ENCODE results near the gene NIPA2. TPM values are rescaled to one million over a fixed set of nuclear protein-coding genes. Genes with fewer than 3 reads are reported as not detected.

Gene NIPA2
- total and polyA plus RNA-seq, 4 experiments from 2014 or later, result 39.5 to 59.3 (median 46.9) TPM

GRCh38 chr15:22810853-22811338, 27.6 kb upstream of the NIPA2 start:
- DNase-seq, result no peak
- Histone ChIP-seq H3K27me3 (ENCODE audit: insufficient read depth, low read length) (no peaks in the 10 kb centered on the region), H3K27ac (ENCODE audit: low read depth, low read length) (no peak overlapping the region), H3K9me3 (ENCODE audit: control insufficient read depth in 1 of 2, low read length in 2 of 2) (no peaks in the 10 kb centered on the region), H3K36me3 (ENCODE audit: insufficient read depth, low read length) (peaks cover 6% of the 10 kb centered on the region), H3K4me1 (ENCODE audit: insufficient read depth, low read length) (no peaks in the 10 kb centered on the region), H3K4me3 (ENCODE audit: low read length in 2 of 2) (no peak overlapping the region)
- ChIA-PET POLR2A (ENCODE audit: partially characterized antibody) (no interaction called here), CTCF (ENCODE audit: partially characterized antibody) (interaction anchor here (0.6 kb wide), 1 partner anchor 14 kb away, joined by 3 read pairs; no protein-coding TSS in a partner anchor)
- Mint-ChIP-seq H3K36me3 (peaks cover 13 to 34% of the 10 kb centered on the region in 2 donors), H3K4me1 (peaks cover 5 to 14% (median 10%) of the 10 kb centered on the region in 4 donors), H3K27ac (no peak overlapping the region), H3K9me3 (no peaks in the 10 kb centered on the region), H3K27me3 (no peaks in the 10 kb centered on the region), H3K4me3 (no peak overlapping the region)
- intact Hi-C loops (cut with micrococcal nuclease), result no loop called here

DNA sequence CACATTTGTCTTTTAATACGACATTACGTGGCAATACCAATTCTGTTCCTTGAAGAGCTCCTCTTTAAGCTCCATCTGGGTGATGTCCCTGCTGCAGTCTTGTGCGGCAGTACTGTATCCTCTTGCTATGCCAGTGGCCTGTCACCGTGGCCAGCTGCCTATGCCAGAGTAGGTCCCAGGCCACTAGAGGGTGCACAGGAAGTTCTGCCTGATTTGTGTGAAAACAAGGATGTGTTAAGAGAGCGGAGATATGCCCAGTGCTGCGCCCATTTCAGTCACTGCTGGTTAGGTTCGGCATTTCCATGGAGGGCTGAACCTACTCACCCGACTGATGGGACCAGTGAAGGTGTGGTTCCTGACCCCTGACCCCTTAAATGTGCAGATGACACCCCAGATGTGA, 26.8 kb upstream of the NIPA2 start:
- Histone ChIP-seq H3K9me3 (ENCODE audit: control insufficient read depth in 1 of 2, low read length in 2 of 2) (no peaks in the 10 kb centered on the region), H3K27ac (ENCODE audit: low read depth, low read length) (no peak overlapping the region), H3K4me1 (ENCODE audit: insufficient read depth, low read length) (no peaks in the 10 kb centered on the region), H3K27me3 (ENCODE audit: insufficient read depth, low read length) (no peaks in the 10 kb centered on the region), H3K36me3 (ENCODE audit: insufficient read depth, low read length) (peaks cover 6% of the 10 kb centered on the region), H3K4me3 (ENCODE audit: low read length in 2 of 2) (no peak overlapping the region)
- H3K27ac Mint-ChIP-seq, result no peak overlapping the region
- H3K4me3 Mint-ChIP-seq, result no peak overlapping the region
- ChIA-PET POLR2A (ENCODE audit: partially characterized antibody) (no interaction called here), CTCF (ENCODE audit: partially characterized antibody) (interaction anchor here (0.6 kb wide), 1 partner anchor 15 kb away, joined by 3 read pairs; no protein-coding TSS in a partner anchor)
- H3K9me3 Mint-ChIP-seq, result no peaks in the 10 kb centered on the region
- peaks cover 14 to 33% of the 10 kb centered on the region in 2 donors for H3K36me3 Mint-ChIP-seq
- no peaks in the 10 kb centered on the region for H3K27me3 Mint-ChIP-seq
- peaks cover 3 to 8% (median 6%) of the 10 kb centered on the region in 4 donors for H3K4me1 Mint-ChIP-seq
- DNase-seq, result no peak
- intact Hi-C loops (cut with micrococcal nuclease), result no loop called here

- POLR2A ChIA-PET (ENCODE audit: partially characterized antibody), result no interaction called here
- no peak overlapping the region for H3K27ac ChIP-seq (ENCODE audit: low read depth, low read length)
- H3K4me1 ChIP-seq (ENCODE audit: insufficient read depth, low read length), result no peaks in the 10 kb centered on the region
- intact Hi-C loops (cut with micrococcal nuclease), result no loop called here
- H3K27ac Mint-ChIP-seq, result peak overlapping the region in 1 of 7 donors; percentile 30
- H3K9me3 ChIP-seq (ENCODE audit: control insufficient read depth in 1 of 2, low read length in 2 of 2), result no peaks in the 10 kb centered on the region
- H3K36me3 ChIP-seq (ENCODE audit: insufficient read depth, low read length), result peaks cover 6% of the 10 kb centered on the region
- H3K9me3 Mint-ChIP-seq, result no peaks in the 10 kb centered on the region
- no peak overlapping the region for H3K4me3 ChIP-seq (ENCODE audit: low read length in 2 of 2)
- DNase-seq, result no peak
- no peaks in the 10 kb centered on the region for H3K27me3 ChIP-seq (ENCODE audit: insufficient read depth, low read length)
- CTCF ChIA-PET (ENCODE audit: partially characterized antibody), result no interaction called here
- H3K4me1 Mint-ChIP-seq, result peaks cover 3 to 8% (median 4%) of the 10 kb centered on the region in 4 donors
- H3K4me3 Mint-ChIP-seq, result no peak overlapping the region
- no peaks in the 10 kb centered on the region for H3K27me3 Mint-ChIP-seq
- peaks cover 17 to 38% of the 10 kb centered on the region in 2 donors for H3K36me3 Mint-ChIP-seq
These were observed 24.6 kb upstream of the NIPA2 start for GRCh38 chr15:22813844-22814243.

DNA sequence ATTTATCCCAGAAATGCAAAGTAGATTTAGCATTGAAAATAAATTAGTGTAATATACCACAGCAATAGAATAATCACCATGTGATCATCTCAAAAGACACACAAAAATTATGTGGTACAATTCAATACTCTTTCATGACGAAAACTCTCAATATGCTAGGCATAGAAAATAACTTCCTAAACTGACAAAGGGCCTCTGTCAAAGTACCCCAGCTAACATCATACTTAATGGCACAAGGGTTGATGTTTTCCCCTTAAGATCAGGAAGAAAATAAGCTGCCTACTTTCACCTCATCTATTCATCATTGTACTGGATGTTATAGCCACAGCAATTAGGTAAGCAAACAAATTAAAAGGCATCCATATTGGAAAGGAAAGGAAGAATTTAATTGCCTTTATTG, 22.7 kb upstream of the NIPA2 start:
- H3K27ac ChIP-seq (ENCODE audit: low read depth, low read length), result no peak overlapping the region
- H3K4me3 Mint-ChIP-seq, result no peak overlapping the region
- intact Hi-C loops (cut with micrococcal nuclease), result no loop called here
- H3K9me3 Mint-ChIP-seq, result no peaks in the 10 kb centered on the region
- H3K27ac Mint-ChIP-seq, result no peak overlapping the region
- ChIA-PET CTCF (ENCODE audit: partially characterized antibody) (interaction anchor here (1.0 kb wide), 1 partner anchor 10 kb away, joined by 4 read pairs; no protein-coding TSS in a partner anchor), POLR2A (ENCODE audit: partially characterized antibody) (no interaction called here)
- no peaks in the 10 kb centered on the region for H3K9me3 ChIP-seq (ENCODE audit: control insufficient read depth in 1 of 2, low read length in 2 of 2)
- no peak for DNase-seq
- H3K36me3 Mint-ChIP-seq, result peaks cover 24 to 52% of the 10 kb centered on the region in 2 donors
- no peaks in the 10 kb centered on the region for H3K27me3 ChIP-seq (ENCODE audit: insufficient read depth, low read length)
- peaks cover 0 to 4% (median 0%) of the 10 kb centered on the region in 4 donors for H3K4me1 Mint-ChIP-seq
- peaks cover 12% of the 10 kb centered on the region for H3K36me3 ChIP-seq (ENCODE audit: insufficient read depth, low read length)
- H3K27me3 Mint-ChIP-seq, result no peaks in the 10 kb centered on the region
- H3K4me3 ChIP-seq (ENCODE audit: low read length in 2 of 2), result no peak overlapping the region
- no peaks in the 10 kb centered on the region for H3K4me1 ChIP-seq (ENCODE audit: insufficient read depth, low read length)

DNA sequence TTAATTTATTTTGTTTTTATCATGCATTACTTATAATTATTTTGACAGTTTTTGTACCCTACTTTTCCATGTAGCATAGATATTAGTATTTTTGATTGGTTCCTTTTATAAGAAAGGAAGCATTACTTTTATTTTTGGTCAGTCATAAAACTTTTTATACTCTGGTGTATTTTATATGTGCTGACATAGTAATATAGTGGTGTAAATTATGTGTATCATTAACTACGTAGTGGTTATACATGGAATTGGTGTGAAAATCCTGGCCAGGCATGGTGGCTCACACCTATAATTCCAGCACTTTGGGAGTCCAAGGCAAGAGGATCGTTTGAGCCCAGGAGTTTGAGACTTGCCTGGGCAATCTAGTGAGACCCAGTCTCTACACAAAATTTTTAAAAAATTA, 18.8 kb upstream of the NIPA2 start:
- Mint-ChIP-seq H3K4me3 (no peak overlapping the region), H3K27me3 (no peaks in the 10 kb centered on the region), H3K9me3 (no peaks in the 10 kb centered on the region), H3K4me1 (peaks cover 0 to 3% (median 0%) of the 10 kb centered on the region in 4 donors), H3K36me3 (peaks cover 42 to 54% of the 10 kb centered on the region in 2 donors), H3K27ac (peak overlapping the region in 1 of 7 donors; percentile 17)
- Histone ChIP-seq H3K27ac (ENCODE audit: low read depth, low read length) (no peak overlapping the region), H3K9me3 (ENCODE audit: control insufficient read depth in 1 of 2, low read length in 2 of 2) (no peaks in the 10 kb centered on the region), H3K27me3 (ENCODE audit: insufficient read depth, low read length) (no peaks in the 10 kb centered on the region), H3K4me1 (ENCODE audit: insufficient read depth, low read length) (no peaks in the 10 kb centered on the region), H3K36me3 (ENCODE audit: insufficient read depth, low read length) (peaks cover 22% of the 10 kb centered on the region), H3K4me3 (ENCODE audit: low read length in 2 of 2) (no peak overlapping the region)
- ChIA-PET CTCF (ENCODE audit: partially characterized antibody) (no interaction called here), POLR2A (ENCODE audit: partially characterized antibody) (no interaction called here)
- intact Hi-C loops (cut with micrococcal nuclease), result no loop called here
- no peak for DNase-seq

- ChIA-PET CTCF (ENCODE audit: partially characterized antibody) (no interaction called here), POLR2A (ENCODE audit: partially characterized antibody) (no interaction called here)
- no peak for DNase-seq
- intact Hi-C loops (cut with micrococcal nuclease), result no loop called here
- Mint-ChIP-seq H3K27me3 (no peaks in the 10 kb centered on the region), H3K4me1 (no peaks in the 10 kb centered on the region), H3K27ac (peak overlapping the region in 1 of 7 donors; percentile 74), H3K9me3 (no peaks in the 10 kb centered on the region), H3K4me3 (no peak overlapping the region), H3K36me3 (peaks cover 48 to 64% of the 10 kb centered on the region in 2 donors)
- no peaks in the 10 kb centered on the region for H3K27me3 ChIP-seq (ENCODE audit: insufficient read depth, low read length)
- no peak overlapping the region for H3K4me3 ChIP-seq (ENCODE audit: low read length in 2 of 2)
- H3K9me3 ChIP-seq (ENCODE audit: control insufficient read depth in 1 of 2, low read length in 2 of 2), result no peaks in the 10 kb centered on the region
- H3K4me1 ChIP-seq (ENCODE audit: insufficient read depth, low read length), result no peaks in the 10 kb centered on the region
- H3K36me3 ChIP-seq (ENCODE audit: insufficient read depth, low read length), result peaks cover 31% of the 10 kb centered on the region
- H3K27ac ChIP-seq (ENCODE audit: low read depth, low read length), result no peak overlapping the region
These were observed 14.9 kb upstream of the NIPA2 start for GRCh38 chr15:22823495-22824128.

DNA sequence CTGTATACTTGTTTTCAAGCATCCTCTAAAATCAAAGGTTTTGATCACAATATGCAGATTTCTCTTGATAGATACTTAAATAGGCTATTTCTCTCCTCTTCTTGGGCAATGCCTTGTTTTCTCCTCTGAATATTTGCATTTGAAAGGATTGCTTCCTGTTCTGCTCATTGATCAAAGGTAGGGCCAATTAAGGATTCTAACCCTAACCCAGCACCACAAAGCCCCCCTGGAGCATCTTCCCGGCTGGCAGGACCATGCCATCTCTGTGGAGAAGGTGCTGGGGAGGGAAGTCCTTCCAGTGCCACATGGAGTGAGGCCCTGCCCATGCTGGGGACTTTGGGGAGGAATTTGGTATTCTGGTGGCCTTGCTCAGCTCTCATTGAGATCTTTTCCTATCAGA, 11.3 kb upstream of the NIPA2 start:
- Mint-ChIP-seq H3K4me1 (no peaks in the 10 kb centered on the region), H3K27me3 (no peaks in the 10 kb centered on the region), H3K36me3 (peaks cover 35 to 42% of the 10 kb centered on the region in 2 donors), H3K9me3 (no peaks in the 10 kb centered on the region), H3K27ac (no peak overlapping the region), H3K4me3 (no peak overlapping the region)
- H3K27me3 ChIP-seq (ENCODE audit: insufficient read depth, low read length), result no peaks in the 10 kb centered on the region
- POLR2A ChIA-PET (ENCODE audit: partially characterized antibody), result no interaction called here
- no peak overlapping the region for H3K4me3 ChIP-seq (ENCODE audit: low read length in 2 of 2)
- peaks cover 15% of the 10 kb centered on the region for H3K36me3 ChIP-seq (ENCODE audit: insufficient read depth, low read length)
- intact Hi-C loops (cut with micrococcal nuclease), result no loop called here
- no peak overlapping the region for H3K27ac ChIP-seq (ENCODE audit: low read depth, low read length)
- H3K9me3 ChIP-seq (ENCODE audit: control insufficient read depth in 1 of 2, low read length in 2 of 2), result no peaks in the 10 kb centered on the region
- CTCF ChIA-PET (ENCODE audit: partially characterized antibody), result no interaction called here
- no peak for DNase-seq
- H3K4me1 ChIP-seq (ENCODE audit: insufficient read depth, low read length), result no peaks in the 10 kb centered on the region

Measured in CD4-positive, alpha-beta memory T cell (primary cell).